Endothelial cell of umbilical vein (primary cell): ENCODE measurements around the gene SNAPC4.

ENCODE experiments used
- EZH2 ChIP-seq: IDR thresholded peaks from 2 replicates; pipeline ENCODE4 v1.6.1; 2012; ENCODE audit warnings: borderline replicate concordance, low read depth, mild to moderate bottlenecking, moderate library complexity, low read length, inconsistent platforms; ENCODE audit not compliant: severe bottlenecking
- FOS ChIP-seq: IDR thresholded peaks from 2 replicates; pipeline ENCODE4 v1.6.1; 2011; ENCODE audit warnings: mild to moderate bottlenecking, low read length, moderate library complexity, borderline replicate concordance; ENCODE audit not compliant: insufficient read depth
- JUN ChIP-seq: IDR thresholded peaks from 2 replicates; pipeline ENCODE4 v1.6.1; 2011; ENCODE audit warnings: borderline replicate concordance, low read depth; ENCODE audit not compliant: insufficient read length, insufficient read depth
- MAX ChIP-seq: IDR thresholded peaks from 2 replicates; pipeline ENCODE4 v1.6.1; 2011; ENCODE audit not compliant: insufficient read depth, insufficient read length
- POLR2A ChIP-seq: IDR thresholded peaks from 2 replicates; pipeline ENCODE4 v1.6.1; 2012; ENCODE audit warnings: low read depth, mild to moderate bottlenecking, control low read depth, low read length
- POLR2AphosphoS5 ChIP-seq: IDR thresholded peaks from 2 replicates; pipeline ENCODE4 v1.6.1; 2012; ENCODE audit warnings: low read depth, mild to moderate bottlenecking, control low read depth, low read length, moderate library complexity; ENCODE audit not compliant: insufficient read depth
- TF ChIP-seq, protein P1 (sequence below), 2 donors: IDR thresholded peaks; 1 replicate in 1 of 2; 2 replicates in 1 of 2; pipeline ENCODE4 v1.5.1; 2011; ENCODE audit warnings: low read length in 2 of 2, mild to moderate bottlenecking in 2 of 2, moderate library complexity in 2 of 2, control low read depth in 1 of 2, inconsistent platforms in 1 of 2, low read depth in 1 of 2; ENCODE audit not compliant: insufficient read depth in 1 of 2; ENCODE audit errors: extremely low read depth in 1 of 2

- no peak for TF ChIP-seq MAX
- TF ChIP-seq, protein P1, sequence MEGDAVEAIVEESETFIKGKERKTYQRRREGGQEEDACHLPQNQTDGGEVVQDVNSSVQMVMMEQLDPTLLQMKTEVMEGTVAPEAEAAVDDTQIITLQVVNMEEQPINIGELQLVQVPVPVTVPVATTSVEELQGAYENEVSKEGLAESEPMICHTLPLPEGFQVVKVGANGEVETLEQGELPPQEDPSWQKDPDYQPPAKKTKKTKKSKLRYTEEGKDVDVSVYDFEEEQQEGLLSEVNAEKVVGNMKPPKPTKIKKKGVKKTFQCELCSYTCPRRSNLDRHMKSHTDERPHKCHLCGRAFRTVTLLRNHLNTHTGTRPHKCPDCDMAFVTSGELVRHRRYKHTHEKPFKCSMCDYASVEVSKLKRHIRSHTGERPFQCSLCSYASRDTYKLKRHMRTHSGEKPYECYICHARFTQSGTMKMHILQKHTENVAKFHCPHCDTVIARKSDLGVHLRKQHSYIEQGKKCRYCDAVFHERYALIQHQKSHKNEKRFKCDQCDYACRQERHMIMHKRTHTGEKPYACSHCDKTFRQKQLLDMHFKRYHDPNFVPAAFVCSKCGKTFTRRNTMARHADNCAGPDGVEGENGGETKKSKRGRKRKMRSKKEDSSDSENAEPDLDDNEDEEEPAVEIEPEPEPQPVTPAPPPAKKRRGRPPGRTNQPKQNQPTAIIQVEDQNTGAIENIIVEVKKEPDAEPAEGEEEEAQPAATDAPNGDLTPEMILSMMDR (IDR thresholded peaks at IDR 0.05; ENCODE audit: extremely low read depth in 1 of 2, insufficient read depth in 1 of 2, low read depth in 1 of 2, low read length in 2 of 2) = no peak
- no peak for TF ChIP-seq POLR2AphosphoS5
- no peak for TF ChIP-seq EZH2
- TF ChIP-seq POLR2A = no peak
- TF ChIP-seq FOS = no peak
- no peak for TF ChIP-seq JUN
These were observed 14.0 kb downstream of the SNAPC4 start for GRCh38 chr9:136386018-136386417.
